Cardiac septum (tissue), 1 donor: ENCODE data around the gene TLE1. TPM values are rescaled to one million over a fixed set of nuclear protein-coding genes. Genes with fewer than 3 reads are reported as not detected.

ENCODE experiments used
- DNase-seq: peaks from one replicate; pipeline ENCODE4 v3.0.0-alpha.2; 2020; ENCODE audit warnings: low spot score
- intact Hi-C: fragments of 100-400 bp; cut with DNase I; formaldehyde crosslinking; loops from one replicate; pipeline ENCODE4 v1.14.0; 2022
- total RNA-seq: library from RNA; stranded (reverse); fragmentation: NEBNext Ultra II Directional; extraction: Animal tissue kit (Norgen Biotek cat#: 25700); gene quantifications from one replicate; pipeline ENCODE4 v1.2.1, GENCODE V29; 2021
- donor health status: DM: no; HTN: no; CAD: no.

Gene TLE1
- total RNA-seq, 1 donor from 2014 or later, result 9.8 TPM

DNA sequence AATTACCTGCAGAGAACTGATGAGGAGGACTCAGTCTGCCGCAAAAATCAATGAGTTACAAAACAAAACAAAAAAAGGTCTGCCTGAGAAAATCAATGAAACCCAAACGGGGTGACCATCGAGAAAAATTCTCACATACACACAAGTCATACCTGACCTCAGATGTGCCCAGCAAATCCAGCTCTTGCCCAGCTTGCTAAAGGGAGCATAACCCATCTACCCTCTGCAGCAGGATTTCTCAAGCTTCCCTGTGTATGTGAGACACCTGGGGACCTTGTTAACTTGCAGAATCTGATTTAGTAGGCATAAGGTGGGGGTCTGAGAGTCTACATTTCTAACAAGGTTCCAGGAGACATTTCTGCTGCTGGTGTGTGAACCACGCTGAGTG is 126.3 kb downstream of the TLE1 start:
- DNase-seq, result no peak
- intact Hi-C loops, result no loop called here

- no peak for DNase-seq
- intact Hi-C loops, result no loop called here
Observed at GRCh38 chr9:81562231-81563019, 126.9 kb downstream of the TLE1 start.

DNA sequence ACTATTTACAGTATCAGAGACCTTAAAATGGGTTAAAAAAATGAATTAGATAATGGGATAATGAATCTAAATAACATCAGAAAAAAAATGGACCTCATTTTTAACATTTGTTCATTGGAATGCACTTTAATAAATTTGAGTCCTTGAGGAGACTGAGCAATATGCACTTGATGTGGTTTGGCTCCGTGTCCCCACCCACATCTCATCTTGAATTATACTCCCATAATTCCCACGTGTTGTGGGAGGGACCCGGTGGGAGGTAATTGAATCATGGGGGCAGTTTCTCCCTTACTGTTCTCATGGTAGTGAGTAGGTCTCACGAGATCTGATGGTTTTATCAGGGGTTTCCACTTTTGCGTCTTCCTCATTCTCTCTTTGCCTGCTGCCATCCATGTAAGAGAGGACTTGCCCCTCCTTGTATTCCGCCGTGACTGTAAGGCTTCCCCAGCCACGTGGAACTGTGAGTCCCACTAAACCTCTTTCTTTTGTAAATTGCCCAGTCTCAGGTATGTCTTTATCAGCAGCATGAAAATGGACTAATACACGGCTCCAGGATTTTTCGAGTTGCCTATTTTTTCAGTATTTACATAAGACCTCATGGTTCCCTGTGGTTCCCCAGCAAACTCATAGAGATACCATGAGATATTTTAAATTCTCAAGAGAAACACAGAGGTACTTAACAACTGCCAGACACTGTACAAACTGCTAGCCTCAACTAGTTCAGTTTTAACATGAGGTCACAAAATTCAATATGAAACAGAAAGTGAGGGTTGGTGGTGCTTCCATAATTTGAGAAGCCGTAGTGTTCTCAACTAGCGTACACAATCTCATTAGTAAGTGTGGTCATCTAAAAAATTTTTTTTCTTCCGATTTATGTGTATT is 128.3 kb downstream of the TLE1 start:
- intact Hi-C loops, result no loop called here
- DNase-seq, result no peak

- intact Hi-C loops, result loop anchor here (2.0 kb wide), 1 partner anchor 53 kb away; no protein-coding TSS in a partner anchor
- DNase-seq, result no peak
Observed at GRCh38 chr9:81559709-81560108, 129.6 kb downstream of the TLE1 start.

GRCh38 chr9:81559197-81559596 is 130.2 kb downstream of the TLE1 start:
- intact Hi-C loops, result loop anchor here (2.0 kb wide), 1 partner anchor 54 kb away; no protein-coding TSS in a partner anchor
- no peak for DNase-seq

GRCh38 chr9:81558091-81558830 is 131.1 kb downstream of the TLE1 start:
- no peak for DNase-seq
- intact Hi-C loops, result loop anchor here (2.0 kb wide), 1 partner anchor 55 kb away; no protein-coding TSS in a partner anchor

DNA sequence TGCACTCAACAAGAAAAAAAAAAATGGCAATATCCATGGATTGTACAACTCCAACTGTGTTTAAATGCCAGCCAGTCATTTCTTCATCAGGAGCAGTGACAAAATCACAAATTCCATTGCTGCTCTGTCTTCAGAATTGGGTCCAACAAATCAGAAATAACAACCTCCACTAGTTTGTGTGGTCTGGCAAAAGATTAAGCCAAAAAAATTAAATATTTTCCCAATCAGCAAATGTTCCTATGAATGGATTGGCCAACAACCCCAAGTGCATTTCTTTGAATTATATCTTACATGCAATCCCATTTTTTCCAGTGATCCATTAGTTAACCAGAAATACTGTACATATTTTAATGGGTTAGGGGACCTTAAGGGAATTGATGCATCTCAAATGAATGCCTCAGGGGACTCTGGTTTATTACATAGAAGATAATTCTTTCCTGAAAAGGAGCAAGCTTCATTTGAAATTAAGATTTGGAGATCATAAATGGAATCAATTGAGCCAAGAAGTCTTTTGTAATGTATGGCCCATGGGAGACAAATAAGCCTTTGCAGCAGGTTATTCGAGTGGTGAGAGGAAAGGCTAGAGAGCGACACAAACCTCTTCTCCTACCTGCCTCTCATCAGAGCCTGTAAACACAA is 131.8 kb downstream of the TLE1 start:
- DNase-seq, result no peak
- intact Hi-C loops, result loop anchor here (2.0 kb wide), 1 partner anchor 55 kb away; no protein-coding TSS in a partner anchor

DNA sequence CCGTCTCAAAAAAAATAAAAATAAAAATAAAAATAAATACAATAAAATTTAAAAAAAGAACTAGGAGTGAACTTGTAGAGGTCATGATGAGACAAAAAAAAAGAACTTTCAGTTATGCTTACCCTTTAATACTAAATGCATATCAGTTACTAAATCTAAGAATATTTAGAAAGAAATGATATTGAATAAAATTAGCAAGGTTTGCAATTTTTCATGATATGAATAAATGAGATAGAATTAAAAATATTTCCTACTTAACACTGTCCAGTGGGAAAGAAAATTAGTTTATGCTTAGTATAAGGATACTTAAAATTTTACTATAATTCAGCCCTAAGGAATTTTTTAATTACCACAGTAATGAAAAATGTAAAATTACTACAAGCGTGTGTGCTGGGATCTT is 132.4 kb downstream of the TLE1 start:
- intact Hi-C loops, result no loop called here

GRCh38 chr9:81552581-81552991 is 136.8 kb downstream of the TLE1 start:
- DNase-seq, result no peak
- intact Hi-C loops, result no loop called here

More for the DNA sequence above, 132.4 kb downstream of the TLE1 start:
- no peak for DNase-seq

DNA sequence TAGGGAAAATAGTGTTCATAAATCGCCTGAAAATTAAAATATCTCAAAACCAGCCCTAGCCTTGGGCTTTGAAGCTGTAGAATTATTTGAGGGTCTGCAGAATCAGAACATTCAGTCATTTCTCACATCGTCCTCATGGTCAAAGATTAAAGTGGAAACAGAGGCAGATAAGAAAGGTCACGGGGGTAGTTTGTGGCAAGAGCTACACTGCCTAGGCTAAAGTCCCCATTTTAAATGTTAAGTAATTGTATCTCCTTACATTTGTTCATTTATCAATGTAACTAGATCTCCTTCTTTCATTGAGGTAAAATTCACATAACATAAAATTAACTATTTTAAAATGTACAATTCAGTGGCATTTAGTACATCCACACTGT is 139.2 kb downstream of the TLE1 start:
- no peak for DNase-seq
- intact Hi-C loops, result no loop called here

- DNase-seq, result no peak
- intact Hi-C loops, result no loop called here
Observed at GRCh38 chr9:81549500-81550206, 139.7 kb downstream of the TLE1 start.

- no peak for DNase-seq
- intact Hi-C loops, result no loop called here
Observed at GRCh38 chr9:81548911-81549310, 140.4 kb downstream of the TLE1 start.

DNA sequence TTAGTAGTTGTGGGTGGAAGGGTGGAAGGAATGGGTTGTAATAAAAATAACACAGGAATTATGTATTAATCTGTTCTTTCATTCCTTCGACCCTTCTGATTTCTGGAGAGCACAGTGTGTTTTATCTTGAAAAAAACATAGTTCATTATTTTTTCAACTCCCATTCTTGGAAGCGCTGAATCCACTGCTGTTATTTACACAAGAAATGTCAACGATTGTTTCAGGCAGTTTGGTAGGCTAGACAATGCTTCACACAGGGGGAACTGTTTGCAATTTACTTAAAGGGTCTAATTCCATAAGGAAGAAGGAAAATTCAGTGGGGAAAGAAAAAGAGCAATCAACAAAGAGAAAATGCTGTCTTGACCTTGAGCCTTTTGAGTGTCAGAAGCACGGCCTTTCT is 142.9 kb downstream of the TLE1 start:
- intact Hi-C loops, result no loop called here
- DNase-seq, result no peak

DNA sequence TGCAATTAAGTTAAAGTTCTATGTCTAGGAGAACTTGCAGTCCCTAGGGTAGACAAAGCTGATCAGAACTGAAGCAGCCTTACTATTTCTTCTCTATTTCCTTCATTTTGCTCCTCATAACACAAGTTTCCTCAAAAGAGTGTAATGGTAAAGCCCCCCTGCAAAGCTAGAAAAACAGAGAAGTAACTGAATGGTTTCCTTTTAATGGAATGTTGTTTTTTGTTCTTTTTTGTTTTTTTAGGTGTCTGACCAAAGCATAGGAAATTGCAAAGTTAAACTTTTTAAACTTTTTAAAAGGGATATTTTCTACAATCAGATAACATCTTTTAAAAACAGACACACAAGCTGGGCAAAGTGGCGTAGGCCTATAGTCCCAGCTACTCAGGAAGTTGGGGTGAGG is 145.7 kb downstream of the TLE1 start:
- no peak for DNase-seq
- intact Hi-C loops, result no loop called here

- intact Hi-C loops, result no loop called here
- DNase-seq, result no peak
Observed at GRCh38 chr9:81542118-81542889, 147.0 kb downstream of the TLE1 start.

DNA sequence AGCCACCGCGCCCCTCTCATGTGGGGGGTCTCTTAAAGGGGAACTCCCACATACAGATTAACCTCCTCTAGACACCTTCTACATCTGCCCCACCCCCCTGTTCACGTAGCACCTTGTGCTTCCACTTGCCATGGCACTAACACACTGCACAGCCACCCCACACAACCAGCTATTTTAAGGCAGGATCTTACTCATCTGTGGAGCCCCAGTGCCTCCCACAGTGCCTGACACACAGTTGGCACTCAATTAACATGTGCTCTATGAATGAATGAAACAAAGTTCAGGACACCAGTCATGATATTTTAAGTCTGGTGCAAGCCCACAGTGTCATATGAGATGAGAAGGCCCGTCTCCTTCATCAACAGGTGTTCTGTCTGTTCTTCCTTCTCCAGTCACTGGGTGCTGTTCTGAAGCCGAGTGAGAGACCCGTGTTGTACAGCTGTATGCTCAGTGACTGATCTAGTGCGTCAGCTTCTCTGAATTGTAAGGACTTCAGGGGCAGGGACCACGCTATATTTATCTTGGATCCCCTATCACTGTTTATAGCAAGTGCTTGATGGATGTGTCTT is 149.1 kb downstream of the TLE1 start:
- DNase-seq, result no peak
- intact Hi-C loops, result no loop called here

DNA sequence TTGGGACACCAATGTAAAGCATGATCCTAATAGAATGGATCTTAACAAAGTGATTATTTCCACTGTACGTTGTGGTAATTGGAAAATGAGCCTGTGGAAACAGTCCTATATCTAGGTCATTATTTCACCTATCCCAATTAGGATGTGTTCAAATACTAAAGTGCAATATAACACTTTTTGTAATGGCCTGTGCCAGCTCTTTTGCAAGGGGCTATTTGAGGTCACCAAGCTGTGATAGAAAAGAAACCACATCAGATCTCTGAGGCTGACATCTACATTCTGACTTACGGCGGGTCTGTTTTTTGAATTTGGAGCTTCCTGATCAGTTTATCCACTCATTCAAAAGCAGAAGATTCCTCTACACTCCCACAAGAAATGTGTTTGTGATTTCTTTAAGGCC is 150.0 kb downstream of the TLE1 start:
- intact Hi-C loops, result no loop called here
- DNase-seq, result no peak

GRCh38 chr9:81538890-81539289 is 150.5 kb downstream of the TLE1 start:
- DNase-seq, result no peak
- intact Hi-C loops, result no loop called here
